Stimulated activated CD4-positive, alpha-beta T cell treated with anti-CD3 and anti-CD28 coated beads, TNF-alpha, amount 100 ng/mL, for 1 hour (primary cell): ENCODE measurements around the gene PRPS2.

Experiments
- DNase-seq, 3 donors: peaks; one replicate each; pipeline ENCODE4 v3.0.0-alpha.2; 2020; ENCODE audit warnings: low read depth in 3 of 3, low spot score in 1 of 3

PRPS2 gene

GRCh38 chrX:12814420-12814819 is 23.2 kb downstream of the PRPS2 start:
- no peak for DNase-seq

- DNase-seq, result no peak
Observed at GRCh38 chrX:12817528-12817927, 26.3 kb downstream of the PRPS2 start.

DNA sequence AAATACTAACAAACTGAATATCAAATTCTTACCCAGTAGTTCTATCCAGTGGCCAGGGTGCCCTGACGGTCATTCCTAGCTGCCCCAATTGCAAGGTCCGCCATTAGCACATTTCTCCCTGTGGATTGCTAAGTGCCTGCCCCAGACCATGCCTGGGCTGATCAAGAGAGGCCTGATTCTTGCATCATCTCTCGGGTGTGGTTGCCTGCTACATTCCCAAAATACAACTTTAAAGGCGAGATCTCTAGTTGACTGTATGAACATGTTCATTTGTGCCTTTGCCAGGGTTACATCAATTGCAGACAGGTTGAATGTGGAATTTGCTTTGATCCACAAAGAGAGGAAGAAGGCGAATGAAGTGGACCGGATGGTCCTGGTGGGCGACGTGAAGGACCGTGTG is 28.0 kb downstream of the PRPS2 start:
- no peak for DNase-seq

DNA sequence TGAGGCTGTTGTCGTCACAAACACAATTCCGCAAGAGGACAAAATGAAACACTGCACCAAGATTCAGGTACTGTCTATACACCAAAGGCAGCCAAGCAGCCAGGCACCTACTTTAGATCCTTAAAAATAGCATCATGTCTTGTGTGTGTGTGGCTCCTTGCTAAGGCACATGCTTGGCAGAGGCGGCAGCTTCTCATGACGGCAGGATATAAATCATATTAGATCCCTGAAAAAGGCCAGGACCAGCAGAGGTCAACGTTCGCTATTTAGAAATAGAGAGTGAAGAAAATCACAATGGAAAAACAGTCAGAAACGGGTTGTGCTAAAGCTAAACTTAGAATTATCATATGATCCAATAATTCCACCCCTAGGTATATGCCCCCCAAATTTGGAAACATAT is 29.5 kb downstream of the PRPS2 start:
- DNase-seq, result no peak

- DNase-seq, result no peak
Observed at GRCh38 chrX:12824944-12825343, 33.7 kb downstream of the PRPS2 start.

DNA sequence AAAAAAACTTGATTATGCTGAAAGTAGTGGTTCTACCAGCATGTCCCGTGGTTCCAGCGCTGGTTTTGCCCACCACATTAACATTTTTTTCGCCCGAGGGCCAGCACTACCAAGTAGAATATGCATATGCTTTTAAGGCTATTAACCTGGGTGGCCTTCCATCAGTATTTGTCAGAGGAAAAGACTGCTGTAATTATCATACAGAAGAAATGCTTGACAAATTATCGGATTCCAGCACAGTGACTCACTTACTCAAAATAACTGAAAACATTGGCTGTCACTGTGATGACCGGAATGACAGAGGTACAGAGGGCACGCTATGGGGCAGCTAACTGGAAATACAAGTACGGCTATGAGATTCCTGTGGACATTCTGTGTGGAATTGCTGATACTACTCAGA is 34.6 kb downstream of the PRPS2 start:
- DNase-seq, result no peak

DNA sequence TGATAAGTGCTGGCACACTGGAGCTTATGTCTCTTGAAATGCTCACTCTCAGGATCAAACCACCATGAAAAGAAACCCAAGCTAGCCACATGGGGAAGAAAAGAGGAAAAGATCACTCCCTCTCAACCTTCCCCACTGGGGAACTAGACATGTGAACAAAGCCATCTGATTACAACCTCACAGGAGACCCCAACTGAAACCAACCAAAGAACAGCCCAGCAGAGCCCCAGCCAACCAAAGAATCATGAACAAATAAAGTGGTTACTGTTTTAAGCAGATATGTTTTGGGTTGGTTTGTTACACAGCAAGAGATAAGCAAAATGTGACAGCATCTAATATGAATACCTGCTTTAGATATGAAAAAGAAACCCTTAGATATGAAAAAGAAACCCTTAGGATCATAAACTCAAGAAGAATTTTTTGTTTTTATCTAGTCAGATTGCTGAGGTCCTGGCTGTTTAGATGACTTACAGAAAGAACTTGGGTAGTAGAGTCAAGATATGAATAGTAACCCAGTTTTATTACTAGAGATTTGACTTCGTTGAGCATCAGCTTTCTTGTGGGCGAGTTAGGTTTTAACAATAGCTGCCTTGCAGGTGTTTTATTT is 52.0 kb downstream of the PRPS2 start:
- DNase-seq, result no peak

DNA sequence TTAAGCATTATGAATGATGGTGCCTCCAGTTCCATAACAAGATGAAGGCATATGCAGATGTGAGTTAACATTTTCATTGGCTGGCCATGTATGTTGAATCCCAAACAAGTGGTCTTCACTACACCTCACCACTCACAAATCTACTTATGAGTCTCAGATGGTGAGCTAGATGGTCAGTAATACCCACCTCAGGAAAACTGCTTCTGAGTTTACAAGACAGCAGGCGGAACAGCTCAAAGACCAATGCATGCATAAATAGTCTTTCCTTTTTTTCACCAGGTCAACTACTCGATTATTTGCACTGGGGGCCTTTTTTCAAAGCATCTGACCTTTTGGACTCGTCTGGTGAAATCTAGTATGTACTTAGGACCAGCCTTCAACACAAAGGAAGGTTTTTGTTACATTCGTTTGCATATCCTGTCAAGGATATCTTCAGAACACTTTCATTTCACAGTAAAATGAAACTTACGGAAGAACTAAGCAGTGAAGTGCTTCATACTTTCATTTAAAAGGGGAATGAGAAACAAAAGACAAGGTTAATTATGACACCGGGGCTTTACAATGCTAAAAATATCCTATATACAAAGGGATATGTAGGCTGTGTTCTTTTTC is 52.6 kb downstream of the PRPS2 start:
- DNase-seq, result no peak

DNA sequence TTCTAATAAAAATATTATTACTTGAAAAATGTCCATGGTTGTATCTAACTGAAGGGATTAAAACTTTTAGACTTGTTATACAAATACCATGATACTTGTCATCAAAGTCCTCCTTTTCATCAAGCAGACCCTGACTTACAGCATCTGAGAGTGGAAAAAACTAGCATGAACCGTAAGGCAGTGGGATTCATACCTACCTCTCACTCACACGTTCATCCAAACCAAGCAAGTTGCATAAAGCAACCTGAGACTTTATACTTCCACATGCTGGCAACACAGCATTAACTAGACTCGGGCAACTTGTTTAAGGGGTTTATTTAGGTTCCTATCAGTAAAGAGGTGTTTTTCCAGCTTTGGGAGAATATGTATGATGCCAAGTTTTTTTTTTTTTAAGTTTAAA is 53.1 kb downstream of the PRPS2 start:
- DNase-seq, result no peak

- no peak for DNase-seq
Observed at GRCh38 chrX:12865359-12865758, 74.1 kb downstream of the PRPS2 start.

GRCh38 chrX:12866451-12867377 is 75.5 kb downstream of the PRPS2 start, which contains the start of gene TLR7:
TLR7 (plus strand) TSS chrX:12867072; CDS start chrX:12867579, 507 bp downstream.
- no peak for DNase-seq

- no peak for DNase-seq
Observed at GRCh38 chrX:12867685-12868084, 76.5 kb downstream of the PRPS2 start.

GRCh38 chrX:12868747-12869146 is 77.5 kb downstream of the PRPS2 start:
- DNase-seq, result no peak

- no peak for DNase-seq
Observed at GRCh38 chrX:12871257-12871656, 80.0 kb downstream of the PRPS2 start.

DNA sequence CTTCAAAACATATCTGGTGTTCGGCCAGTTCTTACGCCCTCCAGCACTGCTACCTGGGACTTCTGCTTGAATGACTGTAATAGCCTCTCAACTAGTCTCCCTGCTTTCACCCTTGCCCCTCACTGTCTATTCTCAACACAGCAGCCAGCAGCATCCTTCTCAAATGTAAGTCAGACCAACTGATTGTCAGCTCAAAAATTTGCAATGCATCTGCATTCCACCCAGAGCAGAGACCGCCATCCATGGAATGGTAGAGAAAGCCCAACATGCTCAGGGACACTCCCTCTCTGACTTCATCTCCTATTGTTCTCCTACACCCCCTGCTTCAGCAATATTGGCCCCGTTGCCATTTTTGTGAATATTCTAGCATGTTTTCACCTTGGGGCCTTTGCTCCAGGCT is 81.5 kb downstream of the PRPS2 start:
- DNase-seq, result no peak
